KOPT-K1 (cell line): ENCODE results near the gene LDLRAP1.

ENCODE experiments used
- H3K27ac ChIP-seq: fragments of 200-600 bp; sonication (generic); 2 replicates; pipeline ENCODE4 v1.5.1; 2016; ENCODE audit warnings: antibody characterized with exemption, mild to moderate bottlenecking, low read depth, low read length; ENCODE audit not compliant: poor library complexity, severe bottlenecking
- H3K36me3 ChIP-seq: fragments of 200-600 bp; sonication (generic); 2 replicates; pipeline ENCODE4 v1.5.1; 2017; ENCODE audit warnings: antibody characterized with exemption, mild to moderate bottlenecking, low read length, moderate library complexity; ENCODE audit not compliant: insufficient read depth
- H3K9me3 ChIP-seq: fragments of 200-600 bp; sonication (generic); 2 replicates; pipeline ENCODE4 v1.5.1; 2017; ENCODE audit warnings: antibody characterized with exemption, low read length, mild to moderate bottlenecking; ENCODE audit not compliant: insufficient read depth, poor library complexity, severe bottlenecking

The LDLRAP1 gene

GRCh38 chr1:25517476-25518394 is 25.7 kb upstream of the LDLRAP1 start:
- H3K36me3 ChIP-seq: no peaks in the 10 kb centered on the region
- no peaks in the 10 kb centered on the region for H3K9me3 ChIP-seq
- H3K27ac ChIP-seq: no peak overlapping the region

GRCh38 chr1:25519624-25520023 is 23.8 kb upstream of the LDLRAP1 start:
- Histone ChIP-seq H3K36me3 (no peaks in the 10 kb centered on the region), H3K9me3 (no peaks in the 10 kb centered on the region), H3K27ac (no peak overlapping the region)

GRCh38 chr1:25520446-25521061 is 22.9 kb upstream of the LDLRAP1 start:
- Histone ChIP-seq H3K27ac (no peak overlapping the region), H3K9me3 (no peaks in the 10 kb centered on the region), H3K36me3 (no peaks in the 10 kb centered on the region)

DNA sequence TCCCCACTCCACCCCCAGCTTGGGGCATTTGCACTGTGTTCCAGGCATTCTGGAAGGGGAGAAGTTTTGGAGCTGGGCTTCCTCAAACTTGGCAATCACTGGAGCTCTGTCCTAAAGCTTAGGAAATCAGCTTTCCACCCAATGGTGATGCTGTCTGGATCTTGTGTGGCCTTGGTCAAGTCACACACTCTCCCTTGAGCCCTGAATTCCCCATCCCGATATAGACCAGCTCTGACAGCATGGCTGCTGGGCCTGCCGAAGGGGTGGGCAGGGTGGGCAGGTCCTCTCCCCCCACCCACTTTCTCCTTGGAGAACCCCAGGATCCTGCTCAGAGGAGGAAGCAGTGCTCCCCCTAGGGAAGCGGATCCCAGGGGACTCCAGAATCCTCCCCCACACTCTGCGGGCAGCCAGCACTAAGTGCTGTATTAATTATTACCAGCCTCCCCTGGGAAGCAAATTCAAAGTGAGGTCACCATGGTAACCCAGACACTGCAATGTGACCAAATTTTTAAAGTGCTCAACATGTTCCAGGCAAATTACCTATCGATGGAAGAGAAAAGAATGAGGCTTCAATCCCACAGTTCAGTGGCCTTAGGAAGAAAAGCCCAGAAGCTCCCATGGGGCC is 21.3 kb upstream of the LDLRAP1 start:
- H3K9me3 ChIP-seq: no peaks in the 10 kb centered on the region
- no peaks in the 10 kb centered on the region for H3K36me3 ChIP-seq
- no peak overlapping the region for H3K27ac ChIP-seq

- H3K36me3 ChIP-seq: no peaks in the 10 kb centered on the region
- no peak overlapping the region for H3K27ac ChIP-seq
- H3K9me3 ChIP-seq: no peaks in the 10 kb centered on the region
These were observed 19.9 kb upstream of the LDLRAP1 start for GRCh38 chr1:25523542-25523941.

- no peaks in the 10 kb centered on the region for H3K9me3 ChIP-seq
- H3K27ac ChIP-seq: no peak overlapping the region
- H3K36me3 ChIP-seq: no peaks in the 10 kb centered on the region
These were observed 18.6 kb upstream of the LDLRAP1 start for GRCh38 chr1:25524568-25525360.

DNA sequence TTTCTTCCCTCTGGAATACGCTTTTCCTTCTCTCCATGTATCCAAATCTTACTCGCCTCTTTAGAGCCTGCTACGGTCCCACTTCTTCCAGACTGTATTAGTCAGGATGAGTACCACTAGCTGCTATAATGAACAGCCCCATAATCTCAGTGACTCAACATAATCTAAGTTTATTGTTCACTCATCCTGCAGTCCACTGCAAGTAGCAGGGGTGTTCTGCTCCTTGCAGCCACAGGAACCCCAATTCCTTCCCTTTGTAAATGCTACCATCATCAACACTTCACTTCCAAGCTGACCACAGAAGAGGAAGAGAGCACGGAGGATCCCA is 18.1 kb upstream of the LDLRAP1 start:
- Histone ChIP-seq H3K9me3 (no peaks in the 10 kb centered on the region), H3K36me3 (no peaks in the 10 kb centered on the region), H3K27ac (no peak overlapping the region)

GRCh38 chr1:25526753-25527152 is 16.7 kb upstream of the LDLRAP1 start:
- Histone ChIP-seq H3K36me3 (no peaks in the 10 kb centered on the region), H3K27ac (no peak overlapping the region), H3K9me3 (no peaks in the 10 kb centered on the region)

DNA sequence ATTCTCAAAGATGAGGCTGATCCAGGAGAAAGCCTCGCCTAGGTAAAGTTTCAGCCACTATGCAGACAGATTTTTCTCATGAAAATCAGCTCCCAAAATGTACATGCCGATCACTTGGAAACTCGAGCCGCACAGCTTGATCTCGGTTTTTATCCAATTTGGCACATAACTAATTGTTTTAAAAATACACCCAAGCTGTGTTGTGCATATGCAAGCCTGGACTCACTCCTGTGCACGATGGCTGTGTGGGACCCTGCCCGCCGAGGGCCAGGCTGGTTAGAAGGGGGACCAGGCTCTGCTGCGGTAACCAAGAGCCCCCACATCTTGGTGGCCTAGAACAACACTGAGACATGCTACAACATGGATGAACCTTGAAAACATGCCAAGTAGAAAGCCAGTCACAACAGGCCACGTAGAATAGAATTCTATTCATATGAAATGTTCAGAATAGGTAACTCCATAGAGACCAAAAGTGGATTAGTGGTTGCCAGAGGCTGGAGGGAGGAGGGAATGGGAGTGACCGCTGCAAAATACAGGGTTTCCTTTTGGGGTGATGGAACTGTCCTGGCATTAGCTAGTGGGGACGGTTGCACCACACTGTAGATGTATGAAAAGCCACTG is 16.1 kb upstream of the LDLRAP1 start:
- no peaks in the 10 kb centered on the region for H3K9me3 ChIP-seq
- H3K27ac ChIP-seq: no peak overlapping the region
- H3K36me3 ChIP-seq: no peaks in the 10 kb centered on the region

DNA sequence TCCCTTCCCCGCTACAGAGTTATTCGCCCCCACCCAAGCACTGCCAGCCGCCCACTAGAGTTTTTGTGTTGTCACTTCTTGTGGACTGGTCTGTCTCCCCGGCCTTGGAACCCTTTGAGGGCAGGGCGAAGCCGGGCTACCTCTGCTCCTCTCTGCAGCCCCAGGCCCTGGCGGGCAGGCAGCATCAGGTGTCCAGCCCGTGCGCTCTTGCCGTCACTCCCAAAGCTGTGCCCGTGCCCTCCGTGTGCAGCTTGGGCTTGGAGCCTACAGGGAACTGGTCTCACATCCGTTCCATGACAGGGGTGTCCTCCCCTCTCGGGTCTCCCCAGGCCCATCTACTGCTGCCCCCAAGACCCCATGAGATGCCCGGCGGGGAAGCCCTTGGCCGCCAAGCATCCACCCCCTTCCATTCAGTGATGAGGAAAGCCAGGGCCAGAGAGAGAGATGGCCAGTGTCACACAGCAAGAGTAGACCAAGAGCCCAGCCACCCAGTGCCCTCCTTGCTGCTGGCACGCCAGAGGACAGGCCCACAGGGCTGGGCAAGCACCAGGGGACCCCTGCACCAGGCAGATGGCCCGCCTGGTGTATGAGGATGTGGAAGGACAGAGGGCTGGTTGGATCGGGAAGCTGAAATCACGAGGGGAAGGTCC is 15.3 kb upstream of the LDLRAP1 start:
- Histone ChIP-seq H3K9me3 (no peaks in the 10 kb centered on the region), H3K36me3 (no peaks in the 10 kb centered on the region), H3K27ac (no peak overlapping the region)

DNA sequence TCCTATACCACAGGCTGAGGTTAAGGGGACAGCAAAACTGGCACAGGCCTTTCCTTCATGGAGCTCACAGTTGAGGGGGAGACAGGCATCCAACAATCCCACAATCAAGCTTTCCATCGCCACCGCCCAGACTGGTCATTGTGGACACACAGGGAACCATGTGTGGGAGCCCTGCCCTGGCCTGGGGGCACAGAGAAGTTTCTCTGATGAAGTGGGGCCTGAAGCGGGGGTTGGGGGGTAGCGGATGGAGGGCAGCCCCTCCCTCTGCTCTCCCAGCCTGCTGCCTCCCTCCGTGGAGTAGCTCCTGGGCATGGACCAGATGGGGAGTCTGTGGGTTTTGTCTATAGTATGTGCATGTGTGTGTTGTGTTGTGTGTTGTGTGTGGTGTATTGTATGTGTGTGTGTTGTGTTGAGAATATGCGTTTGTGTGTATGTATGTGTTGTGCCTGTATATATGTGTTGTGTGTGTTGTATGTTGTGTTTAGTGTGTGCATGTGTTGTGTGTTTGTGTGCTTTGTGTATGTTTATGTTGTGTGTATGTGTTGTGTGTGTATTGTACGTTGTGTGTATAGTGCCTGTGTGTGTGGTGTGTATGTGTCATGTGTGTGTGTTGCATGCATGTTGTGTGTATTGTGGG is 14.4 kb upstream of the LDLRAP1 start:
- H3K27ac ChIP-seq: no peak overlapping the region
- H3K36me3 ChIP-seq: no peaks in the 10 kb centered on the region
- no peaks in the 10 kb centered on the region for H3K9me3 ChIP-seq

- Histone ChIP-seq H3K36me3 (no peaks in the 10 kb centered on the region), H3K27ac (no peak overlapping the region), H3K9me3 (no peaks in the 10 kb centered on the region)
These were observed 13.8 kb upstream of the LDLRAP1 start for GRCh38 chr1:25529518-25530185.

- no peak overlapping the region for H3K27ac ChIP-seq
- H3K36me3 ChIP-seq: no peaks in the 10 kb centered on the region
- H3K9me3 ChIP-seq: no peaks in the 10 kb centered on the region
These were observed 13.0 kb upstream of the LDLRAP1 start for GRCh38 chr1:25530186-25531081.
